D721Med (cell line): ENCODE measurements around the gene RUNX2.

Experiments used
- DNase-seq: peaks from one replicate; pipeline ENCODE4 v3.0.0; 2011; ENCODE audit warnings: low spot score; ENCODE audit not compliant: insufficient read length
- FAIRE-seq: peaks from 2 replicates; lab custom pipeline; 2011; peaks lifted over from hg19 to GRCh38; lab: Jason Lieb, UNC
- TF ChIP-seq, protein P1 (sequence below): IDR thresholded peaks from 2 replicates; pipeline ENCODE4 v1.5.1; 2012; ENCODE audit warnings: mild to moderate bottlenecking, control low read depth; ENCODE audit not compliant: insufficient read depth; ENCODE audit errors: missing control alignments

Gene RUNX2

DNA sequence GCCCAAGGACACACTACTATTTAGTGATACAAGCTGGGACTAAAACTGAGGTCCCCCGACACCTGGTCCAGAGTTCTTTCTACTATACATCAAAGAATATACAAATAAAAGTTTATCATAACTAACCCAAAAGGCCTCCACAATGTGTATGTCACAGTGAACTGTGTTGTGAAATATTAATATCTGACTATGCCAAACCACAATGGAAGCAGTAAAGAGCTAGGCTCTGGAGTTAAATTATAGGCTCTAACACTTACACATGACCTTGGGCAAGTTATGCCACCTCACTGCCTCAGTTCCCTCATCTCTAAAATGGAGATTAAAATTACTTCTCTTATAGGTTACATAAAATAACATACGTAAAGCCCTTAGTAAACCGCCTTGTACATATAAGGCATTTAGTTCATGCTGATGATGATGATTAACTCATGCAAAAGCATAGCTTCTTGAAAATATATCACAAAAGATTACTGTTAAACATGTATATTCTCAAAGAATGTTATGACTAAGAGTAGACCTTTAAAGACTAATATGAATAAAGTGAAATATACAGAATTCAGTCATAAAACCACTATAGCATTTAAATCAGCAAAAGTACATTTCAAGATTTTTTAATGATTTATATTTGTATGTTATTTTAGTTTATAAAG lies 43.9 kb downstream of the RUNX2 start:
- TF ChIP-seq, protein P1, sequence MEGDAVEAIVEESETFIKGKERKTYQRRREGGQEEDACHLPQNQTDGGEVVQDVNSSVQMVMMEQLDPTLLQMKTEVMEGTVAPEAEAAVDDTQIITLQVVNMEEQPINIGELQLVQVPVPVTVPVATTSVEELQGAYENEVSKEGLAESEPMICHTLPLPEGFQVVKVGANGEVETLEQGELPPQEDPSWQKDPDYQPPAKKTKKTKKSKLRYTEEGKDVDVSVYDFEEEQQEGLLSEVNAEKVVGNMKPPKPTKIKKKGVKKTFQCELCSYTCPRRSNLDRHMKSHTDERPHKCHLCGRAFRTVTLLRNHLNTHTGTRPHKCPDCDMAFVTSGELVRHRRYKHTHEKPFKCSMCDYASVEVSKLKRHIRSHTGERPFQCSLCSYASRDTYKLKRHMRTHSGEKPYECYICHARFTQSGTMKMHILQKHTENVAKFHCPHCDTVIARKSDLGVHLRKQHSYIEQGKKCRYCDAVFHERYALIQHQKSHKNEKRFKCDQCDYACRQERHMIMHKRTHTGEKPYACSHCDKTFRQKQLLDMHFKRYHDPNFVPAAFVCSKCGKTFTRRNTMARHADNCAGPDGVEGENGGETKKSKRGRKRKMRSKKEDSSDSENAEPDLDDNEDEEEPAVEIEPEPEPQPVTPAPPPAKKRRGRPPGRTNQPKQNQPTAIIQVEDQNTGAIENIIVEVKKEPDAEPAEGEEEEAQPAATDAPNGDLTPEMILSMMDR, result no peak
- FAIRE-seq (no peak), DNase-seq (no peak)

DNA sequence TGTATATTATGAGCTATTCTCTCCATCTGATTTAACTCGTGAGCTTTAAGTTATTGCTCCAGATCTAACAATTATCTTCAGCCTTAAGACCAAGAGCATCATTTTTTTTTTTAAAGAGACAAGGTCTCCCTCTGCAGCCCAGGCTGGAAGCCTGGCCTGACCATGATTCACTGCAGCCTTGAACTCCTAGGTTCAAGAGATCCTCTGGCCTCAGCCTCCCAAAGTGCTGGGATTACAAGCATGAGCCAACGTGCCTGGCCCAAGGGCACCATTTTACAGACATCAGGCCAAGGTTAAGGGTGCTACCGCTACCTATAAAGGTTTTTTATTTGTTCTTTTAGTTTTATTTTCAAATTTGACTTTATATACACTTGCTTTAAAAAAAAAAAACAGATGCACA lies 47.3 kb downstream of the RUNX2 start:
- no peak for DNase-seq
- TF ChIP-seq, protein P1, result no peak
- no peak for FAIRE-seq

DNA sequence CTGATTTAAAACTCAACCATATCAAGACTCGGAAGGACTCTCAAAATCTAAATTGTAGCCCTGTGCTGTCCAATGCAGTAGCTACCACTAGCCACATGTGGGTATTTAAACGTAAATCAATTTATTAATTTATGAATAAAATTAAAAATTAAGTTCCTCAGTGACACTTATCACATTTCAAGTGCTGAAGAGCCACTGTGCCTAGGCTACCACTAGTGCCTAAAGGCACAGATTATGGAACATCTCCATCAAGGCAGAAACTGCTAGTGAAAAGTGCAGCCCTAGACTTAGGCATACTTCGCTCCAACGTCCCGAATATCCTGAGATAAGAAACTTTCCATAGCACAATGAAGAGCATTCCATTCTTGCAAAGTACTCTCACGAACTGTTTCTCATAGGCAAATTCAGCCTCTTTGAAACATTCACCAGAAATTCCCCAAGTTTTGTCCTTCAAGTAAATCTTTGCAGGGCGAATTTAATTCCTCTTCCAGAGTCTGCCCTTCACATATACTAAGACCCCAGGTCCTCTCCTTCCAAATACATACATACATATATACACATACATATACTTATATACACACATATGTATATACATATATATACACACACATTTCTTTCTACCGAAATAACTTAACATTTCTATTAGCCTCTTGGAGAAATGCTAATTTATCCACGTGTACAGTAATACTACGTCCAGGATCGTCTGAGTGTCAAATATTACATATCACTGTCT lies 48.3 kb downstream of the RUNX2 start:
- FAIRE-seq (no peak), DNase-seq (no peak)
- TF ChIP-seq, protein P1, result no peak

DNA sequence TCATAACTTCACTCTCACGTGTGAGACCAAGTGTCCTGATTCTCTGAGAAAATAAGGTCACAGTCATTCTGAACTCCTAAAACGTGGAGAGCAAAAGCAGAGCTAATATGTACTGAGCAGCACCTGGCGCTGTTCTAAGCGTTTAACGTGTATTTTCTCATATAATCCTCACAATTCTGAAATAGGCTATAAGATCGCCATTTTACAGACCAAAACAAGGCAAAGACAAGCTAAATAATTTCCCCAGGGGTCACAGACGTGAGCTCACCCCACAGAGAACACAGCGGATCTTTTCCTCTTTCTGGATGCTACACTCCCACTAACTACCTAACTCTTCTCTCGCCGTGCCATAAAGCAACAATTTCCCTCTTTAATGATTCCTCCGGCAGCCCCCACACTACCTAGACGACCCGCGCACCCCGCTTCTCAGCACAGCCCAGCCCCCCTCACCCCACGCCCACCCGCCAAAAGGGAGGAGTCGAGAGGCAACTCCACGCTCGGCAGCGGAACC lies 49.0 kb downstream of the RUNX2 start:
- DNase-seq, result no peak
- TF ChIP-seq, protein P1, result no peak
- no peak for FAIRE-seq

DNA sequence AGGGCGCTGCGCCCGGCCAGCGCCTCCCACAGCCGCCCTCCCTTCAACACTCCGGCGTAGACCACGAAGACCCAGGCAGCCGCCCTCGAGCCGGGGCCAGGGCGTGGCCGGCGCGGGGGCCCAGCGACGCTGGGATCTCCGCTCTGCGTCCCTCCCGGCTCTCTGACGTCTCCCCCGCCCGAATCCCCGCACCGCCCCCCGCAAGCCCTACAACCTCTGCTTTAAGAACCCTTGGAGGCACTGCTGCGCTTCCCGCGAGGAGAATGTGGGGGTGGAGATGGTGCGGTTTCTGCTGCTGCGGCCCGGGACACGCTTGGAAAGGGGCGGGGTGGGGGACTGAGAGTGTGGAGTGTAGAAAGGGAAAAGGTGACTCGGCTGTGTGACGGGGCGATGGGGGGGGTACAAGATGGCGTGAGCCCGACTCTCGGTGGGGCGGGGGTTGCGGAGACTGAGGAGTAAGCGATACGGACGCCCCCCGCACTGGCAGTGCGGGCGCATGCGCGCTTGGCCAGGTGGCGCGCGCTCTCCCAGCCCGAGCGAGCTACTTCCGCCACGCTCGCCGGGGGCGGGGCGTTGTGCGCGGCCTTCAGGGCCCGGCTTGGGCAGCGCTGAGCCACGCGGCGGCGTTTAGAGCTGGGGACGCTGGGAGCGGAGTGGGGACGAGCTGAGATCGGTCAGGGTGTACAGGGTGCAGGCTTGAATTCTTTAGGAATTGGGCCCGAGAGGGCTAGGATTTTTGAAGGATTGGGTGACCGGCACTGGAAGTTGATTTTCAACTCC lies 49.6 kb downstream of the RUNX2 start, which contains the start of gene SUPT3H:
Gene SUPT3H, minus strand, starts transcription at position 381 of the 780 bp plus-strand sequence.
- no peak for FAIRE-seq
- DNase-seq, result peak; percentile 42
- TF ChIP-seq, protein P1, result peak; percentile 0

DNA sequence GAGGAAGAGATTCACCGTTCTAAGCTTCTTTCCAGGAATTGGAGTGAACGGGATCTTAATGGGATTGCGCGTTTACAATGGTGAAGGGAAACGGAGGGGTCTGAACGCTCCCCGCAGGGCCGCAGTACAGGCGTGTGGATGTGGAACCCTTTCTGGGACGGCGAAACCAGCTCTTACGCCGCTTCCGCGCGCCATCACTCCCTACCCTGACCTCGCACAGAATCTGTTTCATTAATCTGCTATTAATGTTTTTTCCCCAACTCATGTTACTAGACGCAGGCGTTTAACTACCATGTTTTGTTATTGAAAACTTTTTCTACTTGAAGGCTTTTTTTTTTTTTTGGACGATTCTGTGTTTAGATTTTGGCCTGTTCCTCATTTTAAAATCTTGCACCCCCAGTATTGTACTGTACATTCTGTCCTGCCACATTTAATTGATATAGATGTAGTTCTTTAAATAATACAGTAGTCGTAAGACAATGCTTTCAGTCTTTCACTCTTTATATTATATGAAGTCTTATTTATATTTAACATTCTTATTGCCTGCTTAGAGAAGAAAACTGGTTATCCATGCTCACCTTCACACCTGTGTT lies 50.3 kb downstream of the RUNX2 start:
- no peak for FAIRE-seq
- DNase-seq, result no peak
- TF ChIP-seq, protein P1, result no peak
